ENCODE data around the gene HMGA1.

The HMGA1 gene

DNA sequence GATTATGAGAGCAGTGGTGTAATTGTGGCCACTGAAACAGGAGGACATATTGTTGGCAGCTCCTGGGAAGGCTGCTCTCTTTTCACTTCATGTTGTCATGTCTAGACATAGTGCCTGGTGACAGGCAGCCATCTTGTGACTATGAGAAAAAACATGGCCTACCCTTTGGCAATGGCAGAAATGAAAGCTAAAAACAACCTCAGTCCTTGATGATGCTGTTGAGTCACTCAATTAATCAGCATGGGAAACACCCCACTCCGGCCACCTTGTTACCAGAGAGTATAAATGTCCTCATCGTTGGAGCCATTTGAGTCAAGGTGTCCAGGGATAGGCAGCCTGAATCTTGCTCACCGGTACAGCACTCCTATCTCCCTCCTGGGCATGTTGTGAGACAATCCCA, 31.2 kb upstream of the HMGA1 start:
- Histone ChIP-seq H3K4me1 (ENCODE audit: control insufficient read depth, insufficient read depth, low read length) (no peaks in the 10 kb centered on the region), H3K27me3 (ENCODE audit: control insufficient read depth, insufficient read depth, low read length) (no peaks in the 10 kb centered on the region), H3K36me3 (ENCODE audit: control insufficient read depth, insufficient read depth, low read length) (no peaks in the 10 kb centered on the region), H3K4me3 (ENCODE audit: low read length) (no peak overlapping the region), H3K9ac (ENCODE audit: low read length) (no peak overlapping the region), H3K27ac (ENCODE audit: low read depth, low read length) (no peak overlapping the region)

DNA sequence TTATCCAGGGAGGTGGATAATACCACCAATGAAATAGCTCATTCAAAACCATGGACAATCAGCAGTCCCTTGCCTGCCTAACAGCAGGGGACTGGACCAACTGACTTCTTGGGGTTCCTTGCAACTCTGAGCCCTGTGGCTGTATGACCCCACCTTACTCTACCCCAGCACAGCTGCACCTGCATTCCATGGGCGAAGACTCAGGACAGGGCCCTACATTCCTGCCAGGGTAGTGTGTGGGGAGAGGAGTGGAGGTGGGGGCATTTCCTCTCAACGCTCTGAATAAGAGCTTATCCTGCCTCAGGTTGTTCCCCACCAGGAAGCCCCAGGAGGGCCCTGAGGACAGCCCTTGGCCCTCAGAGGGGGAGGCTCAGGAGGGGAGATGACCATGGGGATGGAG, 30.8 kb upstream of the HMGA1 start:
- no peaks in the 10 kb centered on the region for H3K36me3 ChIP-seq (ENCODE audit: control insufficient read depth, insufficient read depth, low read length)
- no peaks in the 10 kb centered on the region for H3K4me1 ChIP-seq (ENCODE audit: control insufficient read depth, insufficient read depth, low read length)
- no peaks in the 10 kb centered on the region for H3K27me3 ChIP-seq (ENCODE audit: control insufficient read depth, insufficient read depth, low read length)
- H3K4me3 ChIP-seq (ENCODE audit: low read length), result no peak overlapping the region
- H3K27ac ChIP-seq (ENCODE audit: low read depth, low read length), result no peak overlapping the region
- no peak overlapping the region for H3K9ac ChIP-seq (ENCODE audit: low read length)

DNA sequence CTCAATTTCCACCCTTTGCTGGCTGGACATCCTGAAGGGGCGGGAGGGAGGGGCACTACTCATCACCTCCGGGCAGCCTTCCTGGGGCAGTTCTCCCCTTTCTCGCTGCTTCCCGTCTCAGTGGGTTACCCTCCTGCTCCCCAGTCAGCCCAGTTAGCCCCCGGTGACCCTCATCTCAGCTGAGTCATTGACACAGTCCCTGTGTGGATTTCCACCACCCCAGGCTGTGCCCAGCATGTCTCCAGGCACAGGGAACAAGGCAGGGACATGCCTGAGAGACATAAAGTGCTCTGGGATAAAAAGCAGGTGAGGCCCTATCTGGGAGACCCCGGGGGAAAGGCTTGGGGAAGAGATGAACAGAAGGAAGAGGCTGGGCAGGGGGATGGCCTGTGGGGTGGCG, 29.9 kb upstream of the HMGA1 start:
- Histone ChIP-seq H3K9ac (ENCODE audit: low read length) (no peak overlapping the region), H3K4me1 (ENCODE audit: control insufficient read depth, insufficient read depth, low read length) (no peaks in the 10 kb centered on the region), H3K27me3 (ENCODE audit: control insufficient read depth, insufficient read depth, low read length) (no peaks in the 10 kb centered on the region), H3K27ac (ENCODE audit: low read depth, low read length) (no peak overlapping the region), H3K36me3 (ENCODE audit: control insufficient read depth, insufficient read depth, low read length) (no peaks in the 10 kb centered on the region), H3K4me3 (ENCODE audit: low read length) (no peak overlapping the region)

DNA sequence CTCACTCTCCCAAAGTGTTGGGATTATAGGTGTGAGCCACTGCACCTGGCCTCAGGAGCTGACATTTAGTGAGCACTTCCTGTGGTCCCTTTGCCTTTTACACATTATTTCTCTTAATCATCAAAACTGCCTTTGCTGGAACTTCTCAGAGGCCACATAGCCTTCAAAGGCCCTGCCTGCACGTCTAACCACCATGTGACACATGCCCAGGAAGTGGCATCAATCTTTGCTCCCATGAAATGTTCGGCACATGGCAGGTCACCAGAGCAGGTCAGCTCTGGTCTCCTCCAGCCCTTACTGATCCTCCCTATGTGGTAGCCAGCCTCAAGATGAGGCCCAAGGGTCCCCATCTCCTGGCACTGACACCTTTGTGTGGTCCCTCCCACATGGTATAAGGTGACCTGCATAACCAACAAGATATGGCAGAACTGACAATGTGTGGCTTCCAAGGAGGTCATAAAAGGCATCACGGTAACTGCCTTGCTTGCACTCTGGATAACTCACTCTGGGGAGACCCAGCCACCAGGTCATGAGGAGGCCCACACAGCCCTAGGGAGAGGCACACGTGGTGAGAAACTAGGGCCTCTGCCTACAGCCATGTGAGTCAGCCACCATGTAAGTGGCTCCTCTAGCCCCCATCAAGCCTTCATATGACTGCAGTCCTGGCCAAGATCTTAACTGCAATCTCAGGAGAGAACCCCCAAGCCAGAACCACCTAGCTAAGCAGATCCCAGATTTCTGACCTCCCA, 28.8 kb upstream of the HMGA1 start:
- Histone ChIP-seq H3K4me1 (ENCODE audit: control insufficient read depth, insufficient read depth, low read length) (no peaks in the 10 kb centered on the region), H3K27me3 (ENCODE audit: control insufficient read depth, insufficient read depth, low read length) (no peaks in the 10 kb centered on the region), H3K9ac (ENCODE audit: low read length) (no peak overlapping the region), H3K27ac (ENCODE audit: low read depth, low read length) (no peak overlapping the region), H3K36me3 (ENCODE audit: control insufficient read depth, insufficient read depth, low read length) (no peaks in the 10 kb centered on the region), H3K4me3 (ENCODE audit: low read length) (no peak overlapping the region)

- Histone ChIP-seq H3K9ac (ENCODE audit: low read length) (no peak overlapping the region), H3K4me3 (ENCODE audit: low read length) (no peak overlapping the region), H3K27me3 (ENCODE audit: control insufficient read depth, insufficient read depth, low read length) (no peaks in the 10 kb centered on the region), H3K4me1 (ENCODE audit: control insufficient read depth, insufficient read depth, low read length) (no peaks in the 10 kb centered on the region), H3K36me3 (ENCODE audit: control insufficient read depth, insufficient read depth, low read length) (no peaks in the 10 kb centered on the region), H3K27ac (ENCODE audit: low read depth, low read length) (no peak overlapping the region)
Observed at GRCh38 chr6:34213772-34214171, 22.9 kb upstream of the HMGA1 start.

DNA sequence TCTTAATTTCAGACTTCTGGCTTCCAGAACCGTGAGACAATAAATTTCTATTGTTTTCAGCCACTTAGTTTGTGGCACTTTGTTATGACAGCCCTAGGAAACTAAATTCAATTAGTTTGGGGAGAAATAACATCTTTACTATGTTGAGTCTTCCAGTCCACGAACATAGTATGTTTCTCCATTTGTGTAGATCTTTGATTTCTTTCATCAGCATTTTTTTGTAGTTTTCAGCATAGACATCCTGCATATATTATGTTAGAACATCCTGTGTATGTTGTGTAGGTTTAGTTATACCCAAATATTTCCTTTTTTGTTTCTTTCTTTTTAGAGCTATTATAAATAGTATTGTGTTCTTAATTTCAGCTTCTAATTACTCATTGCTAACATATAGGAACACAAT, 18.0 kb upstream of the HMGA1 start:
- no peak overlapping the region for H3K4me3 ChIP-seq (ENCODE audit: low read length)
- no peaks in the 10 kb centered on the region for H3K4me1 ChIP-seq (ENCODE audit: control insufficient read depth, insufficient read depth, low read length)
- no peaks in the 10 kb centered on the region for H3K27me3 ChIP-seq (ENCODE audit: control insufficient read depth, insufficient read depth, low read length)
- H3K27ac ChIP-seq (ENCODE audit: low read depth, low read length), result no peak overlapping the region
- H3K36me3 ChIP-seq (ENCODE audit: control insufficient read depth, insufficient read depth, low read length), result no peaks in the 10 kb centered on the region
- no peak overlapping the region for H3K9ac ChIP-seq (ENCODE audit: low read length)

GRCh38 chr6:34223381-34223955, 13.2 kb upstream of the HMGA1 start:
- Histone ChIP-seq H3K4me1 (ENCODE audit: control insufficient read depth, insufficient read depth, low read length) (no peaks in the 10 kb centered on the region), H3K27ac (ENCODE audit: low read depth, low read length) (peak overlapping the region; percentile 71), H3K9ac (ENCODE audit: low read length) (peak overlapping the region; percentile 60), H3K4me3 (ENCODE audit: low read length) (peak overlapping the region; percentile 51), H3K36me3 (ENCODE audit: control insufficient read depth, insufficient read depth, low read length) (no peaks in the 10 kb centered on the region), H3K27me3 (ENCODE audit: control insufficient read depth, insufficient read depth, low read length) (no peaks in the 10 kb centered on the region)

DNA sequence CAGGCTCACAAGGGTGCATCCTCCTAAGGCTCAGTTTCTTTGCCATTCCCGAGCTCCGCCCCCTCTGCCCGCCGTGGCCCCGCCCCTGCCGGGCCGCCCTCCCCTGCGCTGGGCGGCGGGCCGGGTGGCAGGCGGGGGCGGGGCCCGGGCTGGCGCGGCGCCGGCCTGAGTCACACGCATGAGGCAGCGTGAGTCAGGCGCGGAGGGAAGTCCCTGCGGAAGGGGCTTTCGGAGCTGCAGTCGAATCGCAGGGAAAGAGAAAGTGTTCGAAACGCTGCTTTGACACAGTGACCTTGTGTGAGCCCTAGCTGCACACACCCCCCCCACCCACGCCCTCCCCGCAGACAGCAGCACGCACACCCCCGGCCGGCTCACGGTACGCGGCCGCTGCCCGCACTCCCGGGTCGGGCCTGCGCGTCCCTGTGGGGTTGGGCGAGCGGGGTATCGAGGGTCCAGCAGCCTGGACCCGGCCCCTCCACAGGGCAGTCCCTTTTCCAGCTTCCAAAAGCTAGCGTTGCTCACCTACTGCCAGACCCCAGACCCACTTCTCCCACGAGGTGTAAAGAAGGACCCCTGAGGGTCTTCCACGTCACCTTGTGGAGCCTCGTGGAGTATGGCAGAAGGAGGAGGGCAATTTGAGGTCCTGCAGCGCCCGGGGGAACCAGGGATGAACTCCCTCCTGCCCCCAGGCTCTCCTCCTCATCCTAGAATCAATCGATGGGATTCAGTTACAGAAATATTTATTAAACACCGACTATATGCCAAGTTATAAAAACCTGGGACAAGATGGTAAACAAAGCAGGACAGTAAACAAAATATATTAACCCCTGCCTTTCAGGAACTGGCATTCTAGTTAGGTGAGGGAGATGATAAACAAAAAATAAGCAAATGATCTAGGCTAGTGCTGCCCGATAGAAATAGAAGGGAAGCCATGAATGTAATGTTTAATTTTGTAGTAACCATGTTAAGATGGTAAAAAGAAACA, 12.4 kb upstream of the HMGA1 start:
- Histone ChIP-seq H3K4me3 (ENCODE audit: low read length) (peak overlapping the region; percentile 56), H3K4me1 (ENCODE audit: control insufficient read depth, insufficient read depth, low read length) (no peaks in the 10 kb centered on the region), H3K36me3 (ENCODE audit: control insufficient read depth, insufficient read depth, low read length) (no peaks in the 10 kb centered on the region), H3K27ac (ENCODE audit: low read depth, low read length) (peak overlapping the region; percentile 86), H3K27me3 (ENCODE audit: control insufficient read depth, insufficient read depth, low read length) (no peaks in the 10 kb centered on the region), H3K9ac (ENCODE audit: low read length) (peak overlapping the region; percentile 60)

- H3K4me1 ChIP-seq (ENCODE audit: control insufficient read depth, insufficient read depth, low read length), result no peaks in the 10 kb centered on the region
- H3K27ac ChIP-seq (ENCODE audit: low read depth, low read length), result no peak overlapping the region
- no peaks in the 10 kb centered on the region for H3K36me3 ChIP-seq (ENCODE audit: control insufficient read depth, insufficient read depth, low read length)
- H3K9ac ChIP-seq (ENCODE audit: low read length), result no peak overlapping the region
- H3K27me3 ChIP-seq (ENCODE audit: control insufficient read depth, insufficient read depth, low read length), result no peaks in the 10 kb centered on the region
- H3K4me3 ChIP-seq (ENCODE audit: low read length), result no peak overlapping the region
Observed at GRCh38 chr6:34225551-34225950, 11.1 kb upstream of the HMGA1 start.

GRCh38 chr6:34226066-34226465, 10.6 kb upstream of the HMGA1 start:
- Histone ChIP-seq H3K4me3 (ENCODE audit: low read length) (no peak overlapping the region), H3K27ac (ENCODE audit: low read depth, low read length) (no peak overlapping the region), H3K9ac (ENCODE audit: low read length) (no peak overlapping the region), H3K27me3 (ENCODE audit: control insufficient read depth, insufficient read depth, low read length) (no peaks in the 10 kb centered on the region), H3K36me3 (ENCODE audit: control insufficient read depth, insufficient read depth, low read length) (no peaks in the 10 kb centered on the region), H3K4me1 (ENCODE audit: control insufficient read depth, insufficient read depth, low read length) (no peaks in the 10 kb centered on the region)

DNA sequence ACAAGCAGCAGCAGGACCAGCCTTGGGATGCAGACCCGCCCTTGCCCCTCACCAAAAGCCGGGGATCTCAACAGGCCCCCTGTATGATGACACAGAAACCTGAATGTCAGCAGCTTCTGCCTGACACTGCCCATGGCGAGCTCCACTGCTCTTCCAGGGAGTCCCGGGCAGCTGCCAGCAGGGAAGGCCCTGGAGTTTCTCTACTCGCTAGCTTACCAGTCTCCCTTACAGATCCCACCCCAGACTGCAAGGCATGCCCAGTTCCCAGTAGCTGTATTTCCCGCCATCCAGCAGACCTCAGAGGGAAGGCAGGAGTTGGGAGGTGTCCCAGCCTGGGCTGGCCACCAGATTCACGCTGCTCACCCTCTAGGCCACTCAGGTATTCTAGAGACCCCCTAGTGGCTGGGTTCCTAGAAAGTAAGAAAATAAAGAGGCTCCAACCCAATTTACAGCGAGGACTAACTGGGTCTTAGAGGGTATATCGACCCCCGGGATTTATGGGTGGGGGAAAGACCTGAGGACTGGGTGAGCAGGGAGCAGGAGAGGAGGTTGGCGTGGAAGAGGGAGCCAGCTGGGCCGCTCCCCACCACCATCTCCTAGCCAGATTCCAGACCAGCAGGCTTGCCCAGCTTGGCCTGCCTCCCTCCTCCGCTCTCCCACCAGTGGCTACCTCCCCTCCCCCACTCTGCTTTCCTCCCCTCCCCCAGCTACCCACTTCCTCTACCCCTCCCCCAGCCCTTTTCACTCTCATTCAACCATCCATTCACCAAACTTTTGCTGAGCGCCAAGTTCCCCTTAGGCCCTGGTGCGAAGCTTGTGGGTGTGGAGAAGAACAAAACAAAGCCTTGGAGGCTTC, 9.7 kb upstream of the HMGA1 start:
- H3K4me1 ChIP-seq (ENCODE audit: control insufficient read depth, insufficient read depth, low read length), result no peaks in the 10 kb centered on the region
- no peak overlapping the region for H3K4me3 ChIP-seq (ENCODE audit: low read length)
- H3K27me3 ChIP-seq (ENCODE audit: control insufficient read depth, insufficient read depth, low read length), result no peaks in the 10 kb centered on the region
- no peak overlapping the region for H3K27ac ChIP-seq (ENCODE audit: low read depth, low read length)
- no peak overlapping the region for H3K9ac ChIP-seq (ENCODE audit: low read length)
- H3K36me3 ChIP-seq (ENCODE audit: control insufficient read depth, insufficient read depth, low read length), result no peaks in the 10 kb centered on the region

All from rectal smooth muscle tissue (tissue), 1 donor.